Islet precursor cell (in vitro differentiated cells): ENCODE measurements around the gene BMPR1B.

Experiments used
- DNase-seq: peaks from one replicate; pipeline ENCODE4 v3.0.0-alpha.2; 2018

Gene BMPR1B

GRCh38 chr4:94918543-94918942 lies 160.8 kb downstream of the BMPR1B start:
- no peak for DNase-seq

- DNase-seq, result no peak
These were observed 162.6 kb downstream of the BMPR1B start for GRCh38 chr4:94920369-94920768.

- DNase-seq, result no peak
These were observed 166.8 kb downstream of the BMPR1B start for GRCh38 chr4:94924566-94924965.

GRCh38 chr4:94925764-94926347 lies 168.1 kb downstream of the BMPR1B start:
- no peak for DNase-seq

GRCh38 chr4:94926936-94927335 lies 169.2 kb downstream of the BMPR1B start:
- no peak for DNase-seq

GRCh38 chr4:94927696-94928095 lies 169.9 kb downstream of the BMPR1B start:
- DNase-seq, result no peak

- DNase-seq, result no peak
These were observed 171.9 kb downstream of the BMPR1B start for GRCh38 chr4:94929696-94930095.

GRCh38 chr4:94931626-94932025 lies 173.9 kb downstream of the BMPR1B start:
- DNase-seq, result no peak

GRCh38 chr4:94932366-94932765 lies 174.6 kb downstream of the BMPR1B start:
- DNase-seq, result no peak

GRCh38 chr4:94933799-94934198 lies 176.0 kb downstream of the BMPR1B start:
- no peak for DNase-seq

GRCh38 chr4:94934201-94934600 lies 176.4 kb downstream of the BMPR1B start:
- no peak for DNase-seq

- no peak for DNase-seq
These were observed 177.1 kb downstream of the BMPR1B start for GRCh38 chr4:94934864-94935263.

GRCh38 chr4:94936854-94937253 lies 179.1 kb downstream of the BMPR1B start:
- DNase-seq, result no peak

- no peak for DNase-seq
These were observed 182.2 kb downstream of the BMPR1B start for GRCh38 chr4:94939791-94940519.

GRCh38 chr4:94940520-94940908 lies 182.8 kb downstream of the BMPR1B start:
- DNase-seq, result no peak

- DNase-seq, result no peak
These were observed 184.0 kb downstream of the BMPR1B start for GRCh38 chr4:94941706-94942105.

- DNase-seq, result no peak
These were observed 187.0 kb downstream of the BMPR1B start for GRCh38 chr4:94944726-94945125.

- peak; percentile 78 for DNase-seq
These were observed 189.9 kb downstream of the BMPR1B start for GRCh38 chr4:94947681-94948108.

- DNase-seq, result no peak
These were observed 196.5 kb downstream of the BMPR1B start for GRCh38 chr4:94954251-94954650.

GRCh38 chr4:94957030-94957429 lies 199.3 kb downstream of the BMPR1B start:
- no peak for DNase-seq

GRCh38 chr4:94959307-94959706 lies 201.6 kb downstream of the BMPR1B start:
- no peak for DNase-seq

GRCh38 chr4:94960708-94961107 lies 203.0 kb downstream of the BMPR1B start:
- DNase-seq, result no peak

- DNase-seq, result no peak
These were observed 203.7 kb downstream of the BMPR1B start for GRCh38 chr4:94961420-94961819.

GRCh38 chr4:94962484-94962883 lies 204.7 kb downstream of the BMPR1B start:
- DNase-seq, result no peak

GRCh38 chr4:94965852-94966251 lies 208.1 kb downstream of the BMPR1B start:
- no peak for DNase-seq
